IMR-90 (cell line): ENCODE measurements around the gene TTLL4.

ENCODE experiments used
- BHLHE40 ChIP-seq: fragments of 150-350 bp; IDR thresholded peaks from 2 replicates; pipeline ENCODE4 v1.6.1; 2016; ENCODE audit warnings: mild to moderate bottlenecking, low read depth, low read length
- CTCF ChIP-seq: conservative IDR thresholded peaks from 2 replicates; pipeline ENCODE4 v1.5.1; 2012; ENCODE audit warnings: mild to moderate bottlenecking, low read depth, low read length, improper control_type of control experiment
- MXI1 ChIP-seq: IDR thresholded peaks from 2 replicates; pipeline ENCODE4 v1.6.1; 2012; ENCODE audit warnings: low read depth, mild to moderate bottlenecking, low read length, moderate library complexity, borderline replicate concordance
- POLR2A ChIP-seq: IDR thresholded peaks from 2 replicates; pipeline ENCODE4 v1.6.1; 2012; ENCODE audit warnings: mild to moderate bottlenecking, low read depth, low read length
- RAD21 ChIP-seq: IDR thresholded peaks from 2 replicates; pipeline ENCODE4 v1.6.1; 2012; ENCODE audit warnings: low read length, improper control_type of control experiment
- RFX5 ChIP-seq: IDR thresholded peaks from 2 replicates; pipeline ENCODE4 v1.8.0; 2012; ENCODE audit warnings: low read depth, mild to moderate bottlenecking, low read length, moderate library complexity
- SMC3 ChIP-seq: fragments of 150-350 bp; IDR thresholded peaks from 2 replicates; pipeline ENCODE4 v1.6.1; 2016; ENCODE audit warnings: low read depth, mild to moderate bottlenecking, antibody characterized with exemption, low read length, moderate library complexity

- TF ChIP-seq RAD21 (no peak), POLR2A (no peak), SMC3 (no peak), CTCF (no peak), RFX5 (no peak), BHLHE40 (no peak), MXI1 (no peak)
Observed at GRCh38 chr2:218754201-218754600, 43.6 kb downstream of the TTLL4 start.
